ENCODE data around the gene PLAAT2. TPM values are rescaled to one million over a fixed set of nuclear protein-coding genes. Genes with fewer than 3 reads are reported as not detected.
"Not testable (repeated sequence)": the region's sequence is repeated elsewhere in the genome, so short reads cannot be mapped to it uniquely, and the experiment has no call there.

Gene PLAAT2
- total and polyA plus RNA-seq, 2 of the 13 experiments (the other 11 are each of a cell fraction or from before 2014, with no cell fraction given), result 0.22 TPM; not detected in 1

GRCh38 chr11:63551091-63551888 is 11.9 kb downstream of the PLAAT2 start:
- H2AFZ ChIP-seq (ENCODE audit: low read length), result no peak overlapping the region
- ChIA-PET POLR2A (no interaction called here), CTCF (ENCODE audit: low intra/inter-chr PET ratio, low total read pairs) (no interaction called here)
- intact Hi-C loops (cut with micrococcal nuclease; ENCODE audit: unreplicated experiment) (no loop called here), in situ Hi-C loops (cut with HindIII; ENCODE audit: extremely low pct_ligation_motif_present, low pct_unique_long_range_greater_than_20kb) (no loop called here)
- H3K27ac ChIP-seq (ENCODE audit: extremely low read length, insufficient read depth, low read length), result no peak overlapping the region
- H3K4me1 ChIP-seq (ENCODE audit: insufficient read depth, low read length), result no peaks in the 10 kb centered on the region
- no TSS peak for BruUV-seq (replicated peaks)
- H3K9me3 ChIP-seq (ENCODE audit: low read length), result no peaks in the 10 kb centered on the region
- FAIRE-seq (no peak), DNase-seq (ENCODE audit: low spot score) (no peak), ATAC-seq (no peak)
- H3K79me2 ChIP-seq (ENCODE audit: insufficient read depth, low read length), result no peaks in the 10 kb centered on the region
- TF ChIP-seq NFATC3 (CRISPR knock-in tag; IDR thresholded peaks at IDR 0.05) (no peak), CERS6 (CRISPR knock-in tag; IDR thresholded peaks at IDR 0.05) (no peak), ZC3H13 (CRISPR knock-in tag; IDR thresholded peaks at IDR 0.05) (no peak), MLX (CRISPR knock-in tag; IDR thresholded peaks at IDR 0.05) (no peak), ZNF652 (CRISPR knock-in tag; IDR thresholded peaks at IDR 0.05; ENCODE audit: borderline replicate concordance, low read depth) (no peak), ZFP36 (IDR thresholded peaks at IDR 0.05; ENCODE audit: borderline replicate concordance, low read depth, low read length, partially characterized antibody) (no peak)
- H3K4me3 ChIP-seq (replicated peaks in 1 of 3; ENCODE audit: insufficient read depth in 1 of 3, low read depth in 2 of 3, low read length in 3 of 3), result no peak overlapping the region
- peaks cover 1 to 6% of the 10 kb centered on the region in 2 experiments; a peak in 4 of 5 replicates for H3K27me3 ChIP-seq (ENCODE audit: control insufficient read depth in 1 of 2, insufficient read depth in 2 of 2, low read length in 2 of 2)
- no peaks in the 10 kb centered on the region for H3K36me3 ChIP-seq (replicated peaks in 1 of 2; ENCODE audit: control insufficient read depth in 1 of 2, insufficient read depth in 2 of 2, low read length in 2 of 2)
- H4K20me1 ChIP-seq (ENCODE audit: insufficient read depth, low read length), result no peaks in the 10 kb centered on the region
- no peak overlapping the region for H3K9ac ChIP-seq (ENCODE audit: insufficient read depth, low read depth, low read length)
- 65% methylated on average over 27 of the region's 27 CpGs for WGBS (ENCODE audit: low lambda C conversion rate)
- H3K4me2 ChIP-seq (ENCODE audit: low read depth, low read length), result no peak overlapping the region

GRCh38 chr11:63550156-63550700 is 13.0 kb downstream of the PLAAT2 start:
- H3K4me1 ChIP-seq (ENCODE audit: insufficient read depth, low read length); DNase-seq (ENCODE audit: low spot score); ATAC-seq; H3K27me3 ChIP-seq (ENCODE audit: control insufficient read depth in 1 of 2, insufficient read depth in 2 of 2, low read length in 2 of 2); H3K27ac ChIP-seq (ENCODE audit: extremely low read length, insufficient read depth, low read length); intact Hi-C loops (cut with micrococcal nuclease; ENCODE audit: unreplicated experiment); H3K9ac ChIP-seq (ENCODE audit: insufficient read depth, low read depth, low read length); POLR2A ChIA-PET; BruUV-seq (replicated peaks); H3K9me3 ChIP-seq (ENCODE audit: low read length); H3K36me3 ChIP-seq (replicated peaks in 1 of 2; ENCODE audit: control insufficient read depth in 1 of 2, insufficient read depth in 2 of 2, low read length in 2 of 2); H4K20me1 ChIP-seq (ENCODE audit: insufficient read depth, low read length); in situ Hi-C loops (cut with HindIII; ENCODE audit: extremely low pct_ligation_motif_present, low pct_unique_long_range_greater_than_20kb); H3K79me2 ChIP-seq (ENCODE audit: insufficient read depth, low read length); FAIRE-seq; H2AFZ ChIP-seq (ENCODE audit: low read length); CTCF ChIA-PET (ENCODE audit: low intra/inter-chr PET ratio, low total read pairs); H3K4me3 ChIP-seq (replicated peaks in 1 of 3; ENCODE audit: insufficient read depth in 1 of 3, low read depth in 2 of 3, low read length in 3 of 3); H3K4me2 ChIP-seq (ENCODE audit: low read depth, low read length): not testable (repeated sequence)
- WGBS (ENCODE audit: low lambda C conversion rate), result 75% methylated on average over 8 of the region's 31 CpGs
